Mesenchymal stem cell (in vitro differentiated cells and primary cell): ENCODE measurements around the gene NOXO1.
A peak's percentile ranks its signal among the peaks of the same experiment; 100 is the strongest.

Experiments used
- DNase-seq: peaks from one replicate; pipeline ENCODE4 v3.0.0-alpha.2; 2013
- H2AFZ ChIP-seq: one replicate; pipeline ENCODE4 v1.6.1; 2013; ENCODE audit warnings: low read depth, mild to moderate bottlenecking, control low read depth, inconsistent platforms, low read length, moderate library complexity
- H2AK5ac ChIP-seq: 2 replicates; pipeline ENCODE4 v1.6.1; 2013; ENCODE audit warnings: low read length, moderate library complexity, mild to moderate bottlenecking, inconsistent platforms; ENCODE audit not compliant: severe bottlenecking
- H2BK120ac ChIP-seq: one replicate; pipeline ENCODE4 v1.6.1; 2013; ENCODE audit warnings: low read depth, mild to moderate bottlenecking, inconsistent platforms, low read length, moderate library complexity
- H2BK12ac ChIP-seq, 2 experiments: one replicate each; pipeline ENCODE4 v1.6.1; 2013; ENCODE audit warnings: inconsistent platforms in 2 of 2, low read length in 2 of 2, mild to moderate bottlenecking in 2 of 2, moderate library complexity in 2 of 2, control low read depth in 1 of 2
- H2BK15ac ChIP-seq: one replicate; pipeline ENCODE4 v1.6.1; 2013; ENCODE audit warnings: mild to moderate bottlenecking, low read depth, inconsistent platforms; ENCODE audit not compliant: poor library complexity, severe bottlenecking
- H2BK5ac ChIP-seq: 2 replicates; pipeline ENCODE4 v1.6.1; 2013; ENCODE audit warnings: low read depth, mild to moderate bottlenecking, low read length, control low read depth, inconsistent platforms; ENCODE audit not compliant: poor library complexity, severe bottlenecking
- H3K14ac ChIP-seq, 2 experiments: one replicate each; pipeline ENCODE4 v1.6.1; 2013; ENCODE audit warnings: inconsistent platforms in 2 of 2, low read length in 2 of 2, control low read depth in 1 of 2, mild to moderate bottlenecking in 1 of 2, moderate library complexity in 1 of 2
- H3K18ac ChIP-seq, 2 experiments: one replicate each; pipeline ENCODE4 v1.6.1; 2013; ENCODE audit warnings: inconsistent platforms in 2 of 2, low read length in 2 of 2, control low read depth in 1 of 2, low read depth in 1 of 2, mild to moderate bottlenecking in 1 of 2
- H3K23ac ChIP-seq, 2 experiments: one replicate each; pipeline ENCODE4 v1.6.1; 2013; ENCODE audit warnings: inconsistent platforms in 2 of 2, low read length in 2 of 2, mild to moderate bottlenecking in 2 of 2, moderate library complexity in 2 of 2, control low read depth in 1 of 2
- H3K27ac ChIP-seq: 2 replicates; pipeline ENCODE4 v1.5.1; 2013; ENCODE audit warnings: mild to moderate bottlenecking, moderate library complexity, low read length, control low read depth, inconsistent platforms; ENCODE audit not compliant: poor library complexity, severe bottlenecking
- H3K27me3 ChIP-seq, 2 experiments: 2 replicates each; pipeline versions ENCODE4 v1.6.1 to v1.7.0; 2013; ENCODE audit warnings: low read length in 2 of 2, mild to moderate bottlenecking in 2 of 2, moderate library complexity in 2 of 2, control low read depth in 1 of 2, inconsistent platforms in 1 of 2; ENCODE audit not compliant: control insufficient read depth in 1 of 2, insufficient read depth in 1 of 2
- H3K36me3 ChIP-seq, 2 experiments: 2 replicates each; pipeline versions ENCODE4 v1.6.1 to v1.7.0; 2013; ENCODE audit warnings: low read length in 2 of 2, control low read depth in 1 of 2, inconsistent platforms in 1 of 2, low read depth in 1 of 2, mild to moderate bottlenecking in 1 of 2; ENCODE audit not compliant: insufficient read depth in 2 of 2, control insufficient read depth in 1 of 2
- H3K4ac ChIP-seq, 2 experiments: one replicate each; pipeline ENCODE4 v1.6.1; 2013; ENCODE audit warnings: inconsistent platforms in 2 of 2, low read length in 2 of 2, mild to moderate bottlenecking in 2 of 2, moderate library complexity in 2 of 2, control low read depth in 1 of 2, low read depth in 1 of 2
- H3K4me1 ChIP-seq: 2 replicates; pipeline ENCODE4 v1.6.1; 2013; ENCODE audit warnings: low read depth, low read length, control low read depth; ENCODE audit not compliant: control insufficient read depth, insufficient read depth
- H3K4me2 ChIP-seq: 2 replicates; pipeline ENCODE4 v1.6.1; 2013; ENCODE audit warnings: low read length, mild to moderate bottlenecking, inconsistent platforms; ENCODE audit not compliant: poor library complexity, severe bottlenecking
- H3K4me3 ChIP-seq, 2 experiments: 2 replicates each; pipeline versions ENCODE4 v1.5.1 to v1.7.0; 2013; ENCODE audit warnings: low read length in 2 of 2, mild to moderate bottlenecking in 2 of 2, control low read depth in 1 of 2, low read depth in 1 of 2; ENCODE audit not compliant: insufficient read depth in 1 of 2
- H3K79me1 ChIP-seq: replicated peaks from 2 replicates; pipeline ENCODE4 v1.6.1; 2013; ENCODE audit warnings: mild to moderate bottlenecking, control low read depth, low read length, inconsistent platforms; ENCODE audit not compliant: poor library complexity, severe bottlenecking
- H3K9ac ChIP-seq: 2 replicates; pipeline ENCODE4 v1.7.0; 2013; ENCODE audit warnings: mild to moderate bottlenecking, low read length, moderate library complexity
- H3K9me3 ChIP-seq: 2 replicates; pipeline ENCODE4 v1.7.0; 2013; ENCODE audit warnings: mild to moderate bottlenecking, low read length; ENCODE audit not compliant: control insufficient read depth
- H4K8ac ChIP-seq: one replicate; pipeline ENCODE4 v1.6.1; 2013; ENCODE audit warnings: inconsistent platforms, mild to moderate bottlenecking, low read length, moderate library complexity
- H4K91ac ChIP-seq: one replicate; pipeline ENCODE4 v1.6.1; 2013; ENCODE audit warnings: mild to moderate bottlenecking, low read length, inconsistent platforms
- WGBS: methylation state at CpG from one replicate; pipeline ENCODE4 v1.1.7; 2013; ENCODE audit warnings: mixed read lengths; 5-methylcytosine and 5-hydroxymethylcytosine counted together

Gene NOXO1

GRCh38 chr16:2004795-2005517 is 23.7 kb upstream of the NOXO1 start:
- peaks cover 24% of the 10 kb centered on the region for H3K79me1 ChIP-seq
- no peak overlapping the region for H4K8ac ChIP-seq
- no peaks in the 10 kb centered on the region for H3K9me3 ChIP-seq
- no peak overlapping the region for H2BK120ac ChIP-seq
- no peak overlapping the region for H2AK5ac ChIP-seq
- peaks cover 51% of the 10 kb centered on the region for H3K4me1 ChIP-seq
- peak overlapping the region; percentile 21 for H2BK15ac ChIP-seq
- no peak overlapping the region for H3K27ac ChIP-seq
- H2BK12ac ChIP-seq: no peak overlapping the region
- H3K18ac ChIP-seq: no peak overlapping the region
- H3K4me2 ChIP-seq: no peak overlapping the region
- no peak overlapping the region for H3K4ac ChIP-seq
- no peak overlapping the region for H3K9ac ChIP-seq
- no peak overlapping the region for H2BK5ac ChIP-seq
- H3K4me3 ChIP-seq: no peak overlapping the region
- H3K36me3 ChIP-seq: peaks cover 34 to 74% of the 10 kb centered on the region in 2 experiments
- 94% methylated on average over 34 of the region's 34 CpGs for WGBS
- no peak overlapping the region for H2AFZ ChIP-seq
- H3K23ac ChIP-seq: no peak overlapping the region
- no peak for DNase-seq
- H4K91ac ChIP-seq: peak overlapping the region; percentile 31
- H3K27me3 ChIP-seq: no peaks in the 10 kb centered on the region
- H3K14ac ChIP-seq: no peak overlapping the region

GRCh38 chr16:2003827-2004641 is 22.8 kb upstream of the NOXO1 start:
- WGBS: 34% methylated on average over 36 of the region's 36 CpGs
- Histone ChIP-seq H3K4me2 (peak overlapping the region; percentile 30), H3K14ac (peak overlapping the region in 1 of 2 experiments; percentile 23), H4K91ac (peak overlapping the region; percentile 43), H3K23ac (no peak overlapping the region), H3K36me3 (peaks cover 43 to 83% of the 10 kb centered on the region in 2 experiments), H3K27ac (no peak overlapping the region), H2BK120ac (peak overlapping the region; percentile 37), H2AFZ (no peak overlapping the region), H3K4me3 (peak overlapping the region in 1 of 2 experiments; percentile 44), H4K8ac (peak overlapping the region; percentile 33), H2BK15ac (no peak overlapping the region), H3K4ac (peak overlapping the region; percentile 35 to 59), H3K18ac (peak overlapping the region in 1 of 2 experiments; percentile 67), H3K9me3 (no peaks in the 10 kb centered on the region), H3K4me1 (peaks cover 51% of the 10 kb centered on the region), H2AK5ac (peak overlapping the region; percentile 72), H2BK5ac (no peak overlapping the region), H2BK12ac (peak overlapping the region in 1 of 2 experiments; percentile 52), H3K27me3 (no peaks in the 10 kb centered on the region), H3K9ac (peak overlapping the region; percentile 59), H3K79me1 (peaks cover 32% of the 10 kb centered on the region)
- peak; percentile 92 for DNase-seq

- H3K4me2 ChIP-seq: no peak overlapping the region
- H3K9me3 ChIP-seq: no peaks in the 10 kb centered on the region
- H2AK5ac ChIP-seq: no peak overlapping the region
- H2BK15ac ChIP-seq: no peak overlapping the region
- peak overlapping the region in 1 of 2 experiments; percentile 37 for H3K4me3 ChIP-seq
- H2BK120ac ChIP-seq: no peak overlapping the region
- H3K4me1 ChIP-seq: peaks cover 48% of the 10 kb centered on the region
- no peak overlapping the region for H3K14ac ChIP-seq
- no peak overlapping the region for H2BK5ac ChIP-seq
- no peak overlapping the region for H3K4ac ChIP-seq
- H4K8ac ChIP-seq: no peak overlapping the region
- H4K91ac ChIP-seq: peak overlapping the region; percentile 8
- H3K79me1 ChIP-seq: peaks cover 33% of the 10 kb centered on the region
- no peak overlapping the region for H3K27ac ChIP-seq
- DNase-seq: no peak
- WGBS: 82% methylated on average over 8 of the region's 8 CpGs
- peak overlapping the region in 1 of 2 experiments; percentile 21 for H2BK12ac ChIP-seq
- no peak overlapping the region for H3K18ac ChIP-seq
- peaks cover 44 to 90% of the 10 kb centered on the region in 2 experiments for H3K36me3 ChIP-seq
- H3K23ac ChIP-seq: no peak overlapping the region
- no peaks in the 10 kb centered on the region for H3K27me3 ChIP-seq
- H3K9ac ChIP-seq: peak overlapping the region; percentile 59
- H2AFZ ChIP-seq: no peak overlapping the region
These were observed 22.1 kb upstream of the NOXO1 start for GRCh38 chr16:2003231-2003826.
